GM21390 (cell line): ENCODE results near the gene DESI2.
"Not testable (repeated sequence)": the region's sequence is repeated elsewhere in the genome, so short reads cannot be mapped to it uniquely, and the experiment has no call there.

ENCODE experiments used
- ATAC-seq: cut with Tn5 transposase; IDR thresholded peaks from one replicate; pipeline ENCODE4 v1.9.1; 2021; ENCODE audit not compliant: unreplicated experiment

DESI2 gene

GRCh38 chr1:244704107-244704506, 51.2 kb downstream of the DESI2 start:
- no peak for ATAC-seq

DNA sequence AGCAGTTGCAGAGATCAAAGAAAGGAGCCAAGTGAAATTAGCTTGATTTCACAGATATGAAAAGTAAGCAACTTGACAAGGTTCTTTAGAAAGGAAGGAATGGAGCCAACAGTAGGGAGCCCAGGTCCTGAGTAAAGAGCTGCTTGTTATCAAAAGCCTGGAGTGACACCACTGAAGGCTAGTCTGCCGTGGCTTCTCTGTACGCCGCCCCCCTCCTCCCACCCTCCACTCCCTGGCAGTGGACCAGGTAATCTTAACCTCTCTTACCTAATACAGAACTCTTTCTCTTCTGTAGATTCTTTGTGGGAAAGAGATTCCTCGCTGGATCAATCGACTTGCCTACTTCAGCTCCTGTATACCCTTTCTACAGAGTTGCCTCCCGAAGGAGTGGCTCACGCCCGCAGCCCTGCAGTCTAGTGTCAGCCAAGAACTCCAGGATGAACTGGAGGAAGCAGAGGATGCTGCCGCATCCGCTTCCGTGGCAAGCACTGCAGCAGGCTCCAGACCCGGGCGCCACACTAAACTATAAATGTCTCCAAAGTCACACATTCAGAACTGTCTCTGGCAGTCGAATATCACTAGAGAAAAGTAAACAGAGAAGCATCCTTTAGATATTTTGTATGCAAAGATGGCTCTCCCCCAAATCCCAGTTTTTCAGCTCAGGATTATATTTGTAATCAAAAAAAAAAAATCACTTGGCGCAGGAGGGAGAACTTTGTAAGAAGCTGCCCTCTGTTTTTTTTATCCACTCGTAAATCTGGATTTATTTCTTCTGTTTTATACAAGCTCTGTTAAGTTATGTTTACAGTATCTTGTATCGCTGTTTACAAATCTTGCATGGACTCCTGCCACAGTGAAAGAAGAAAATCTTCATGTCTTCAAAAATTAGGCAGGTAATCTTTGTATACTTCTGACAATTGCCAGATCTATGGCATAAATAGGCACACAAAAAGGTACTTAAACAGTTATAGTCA, 52.6 kb downstream of the DESI2 start:
- ATAC-seq, result no peak

DNA sequence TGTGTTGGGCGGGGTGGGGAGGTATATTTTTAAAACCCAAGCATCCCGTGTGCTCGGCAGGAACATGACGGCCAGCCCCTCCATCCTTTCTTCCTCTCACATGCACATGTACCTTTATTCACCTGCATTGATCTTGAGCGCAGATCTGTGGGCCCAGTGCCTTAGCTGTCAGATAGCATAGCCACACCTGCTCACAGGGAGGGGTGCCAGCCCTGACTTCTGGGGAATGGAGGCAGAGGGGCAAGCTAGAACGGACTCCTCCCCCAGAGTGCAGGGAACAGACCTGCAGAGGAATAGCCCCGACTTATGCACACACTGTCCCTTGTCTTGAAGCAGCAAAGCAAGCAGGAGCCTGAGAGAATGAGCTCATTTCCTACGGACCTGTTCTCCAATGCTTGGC, 56.1 kb downstream of the DESI2 start:
- ATAC-seq, result no peak

- ATAC-seq, result no peak
Observed at GRCh38 chr1:244709476-244710368, 56.8 kb downstream of the DESI2 start.

- ATAC-seq, result no peak
Observed at GRCh38 chr1:244710474-244711062, 57.6 kb downstream of the DESI2 start.

GRCh38 chr1:244712669-244713068, 59.7 kb downstream of the DESI2 start:
- ATAC-seq, result no peak

DNA sequence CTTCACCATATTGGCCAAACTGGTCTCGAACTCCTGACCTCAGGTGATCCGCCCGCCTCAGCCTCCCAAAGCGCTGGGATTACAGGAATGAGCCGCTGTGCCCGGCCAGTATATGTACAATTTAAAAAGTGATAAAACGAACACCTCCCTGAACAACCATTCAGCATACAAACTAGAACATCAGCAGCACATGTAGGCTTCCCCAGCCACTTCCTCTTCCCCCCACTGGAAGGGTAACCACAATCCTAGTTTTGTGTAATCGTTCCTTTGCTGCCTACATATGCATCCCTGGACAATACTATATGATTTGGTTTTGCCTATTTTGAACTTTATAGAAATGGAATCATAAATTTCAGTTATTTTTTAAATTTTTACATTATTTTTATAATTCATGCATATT, 60.4 kb downstream of the DESI2 start:
- ATAC-seq, result no peak

DNA sequence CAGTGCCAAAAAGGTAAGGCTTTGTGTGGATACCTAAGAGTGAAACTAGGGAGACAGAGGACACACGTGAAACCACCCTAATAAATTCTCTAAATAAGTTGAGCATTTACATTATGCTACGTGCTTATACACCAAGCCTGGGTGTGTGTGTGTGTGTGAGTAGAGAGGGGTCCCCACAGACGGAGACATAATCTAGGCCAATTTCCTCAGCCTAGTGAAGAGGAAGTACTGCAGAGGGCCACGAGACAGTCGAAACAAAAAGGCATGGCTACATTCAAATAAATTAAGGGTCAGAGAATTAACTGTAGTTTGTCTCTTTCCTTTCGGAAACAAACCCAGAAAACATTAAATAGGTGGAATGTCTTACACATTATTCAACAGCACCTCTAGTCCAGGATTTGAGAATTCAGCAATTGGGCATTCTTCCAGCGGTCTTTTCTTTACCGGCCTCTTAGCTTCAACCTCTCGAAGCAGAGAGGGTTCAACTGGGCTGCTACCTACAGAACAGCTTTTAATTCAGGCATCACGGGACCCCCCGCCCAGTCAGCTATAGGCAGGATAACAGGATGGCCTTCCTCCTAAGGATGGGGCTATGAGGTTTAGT, 75.0 kb downstream of the DESI2 start:
- ATAC-seq, result no peak

DNA sequence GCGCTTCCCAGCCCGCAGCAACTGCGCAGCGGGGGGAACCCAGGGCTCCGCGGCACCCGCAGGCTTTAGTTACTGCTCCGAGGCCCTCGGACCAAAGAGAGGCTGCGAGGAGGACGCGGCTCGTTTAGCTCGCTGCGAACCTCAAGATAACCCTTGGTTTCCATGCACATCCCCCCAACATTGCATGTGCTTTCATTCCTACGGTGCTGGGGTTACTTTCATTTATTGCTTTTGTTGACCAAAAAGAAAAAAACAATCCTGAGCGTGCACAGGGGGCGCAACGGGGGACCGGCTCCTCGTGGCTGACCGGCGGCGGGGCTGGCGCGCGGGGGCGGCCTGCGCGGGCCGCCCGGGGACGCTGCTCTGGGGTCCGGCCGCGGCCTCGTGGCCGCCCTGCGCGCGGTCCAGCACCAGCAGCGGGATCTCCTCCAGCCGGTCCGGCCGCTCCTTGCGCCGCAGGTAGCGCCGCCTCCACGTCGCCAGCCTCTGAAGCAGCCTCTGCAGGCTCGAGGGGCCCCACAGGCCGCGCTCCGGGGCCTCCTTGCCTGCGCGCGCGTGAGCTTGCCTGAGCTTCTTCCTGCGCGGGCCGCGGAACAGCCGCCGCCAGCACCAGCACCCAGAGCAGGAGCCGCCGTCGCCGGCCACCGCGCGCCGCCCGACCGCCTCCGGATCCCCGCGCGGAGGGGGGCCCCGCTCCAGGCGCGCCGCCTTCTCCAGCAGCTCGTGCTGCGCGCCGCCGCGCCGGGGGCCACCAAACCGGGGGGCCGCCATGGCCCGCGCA, 77.4 kb downstream of the DESI2 start:
- no peak for ATAC-seq

- no peak for ATAC-seq
Observed at GRCh38 chr1:244730934-244731434, 78.1 kb downstream of the DESI2 start.

DNA sequence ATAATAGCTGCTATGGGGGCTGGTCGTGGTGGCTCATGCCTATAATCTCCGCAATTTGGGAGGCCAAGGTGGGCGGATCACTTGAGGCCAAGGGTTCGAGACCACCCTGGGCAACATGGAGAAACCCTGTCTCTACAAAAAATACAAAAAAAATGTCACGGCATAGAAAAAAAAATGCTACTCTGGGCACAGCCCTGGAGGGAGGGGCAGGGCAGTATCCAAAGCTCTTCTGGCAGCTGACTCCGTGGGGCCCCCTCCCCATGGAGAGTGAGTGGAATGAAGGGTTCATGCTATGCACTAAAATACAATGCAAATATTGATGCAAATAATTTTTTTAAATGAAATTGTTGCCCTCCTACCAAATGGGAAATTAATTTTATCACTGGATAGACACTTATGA, 78.7 kb downstream of the DESI2 start:
- ATAC-seq, result no peak

GRCh38 chr1:244732851-244733450, 80.0 kb downstream of the DESI2 start:
- no peak for ATAC-seq

GRCh38 chr1:244735404-244735803, 82.5 kb downstream of the DESI2 start:
- ATAC-seq, result no peak

GRCh38 chr1:244735876-244736561, 83.1 kb downstream of the DESI2 start:
- no peak for ATAC-seq

DNA sequence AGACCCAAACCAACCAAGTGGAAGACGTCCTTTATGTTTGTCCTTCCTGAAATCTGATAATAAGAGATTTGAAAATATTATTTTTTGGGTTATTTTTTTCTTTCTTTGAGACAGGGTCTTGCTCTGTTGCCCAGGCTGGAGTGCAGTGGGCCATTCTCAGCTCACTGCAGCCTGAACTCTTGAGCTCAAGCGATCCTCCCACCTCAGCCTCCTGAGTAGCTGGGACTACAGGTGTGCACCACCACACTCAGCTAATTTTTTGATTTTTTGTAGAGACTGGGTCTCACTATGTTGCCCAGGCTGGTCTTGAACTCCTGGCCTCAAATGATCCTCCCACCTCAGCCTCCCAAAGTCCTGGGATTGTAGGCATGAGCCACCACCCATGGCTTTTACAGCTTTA, 86.2 kb downstream of the DESI2 start:
- ATAC-seq, result not testable (repeated sequence)

- not testable (repeated sequence) for ATAC-seq
Observed at GRCh38 chr1:244740027-244740617, 87.2 kb downstream of the DESI2 start.

GRCh38 chr1:244741692-244742091, 88.8 kb downstream of the DESI2 start:
- no peak for ATAC-seq

DNA sequence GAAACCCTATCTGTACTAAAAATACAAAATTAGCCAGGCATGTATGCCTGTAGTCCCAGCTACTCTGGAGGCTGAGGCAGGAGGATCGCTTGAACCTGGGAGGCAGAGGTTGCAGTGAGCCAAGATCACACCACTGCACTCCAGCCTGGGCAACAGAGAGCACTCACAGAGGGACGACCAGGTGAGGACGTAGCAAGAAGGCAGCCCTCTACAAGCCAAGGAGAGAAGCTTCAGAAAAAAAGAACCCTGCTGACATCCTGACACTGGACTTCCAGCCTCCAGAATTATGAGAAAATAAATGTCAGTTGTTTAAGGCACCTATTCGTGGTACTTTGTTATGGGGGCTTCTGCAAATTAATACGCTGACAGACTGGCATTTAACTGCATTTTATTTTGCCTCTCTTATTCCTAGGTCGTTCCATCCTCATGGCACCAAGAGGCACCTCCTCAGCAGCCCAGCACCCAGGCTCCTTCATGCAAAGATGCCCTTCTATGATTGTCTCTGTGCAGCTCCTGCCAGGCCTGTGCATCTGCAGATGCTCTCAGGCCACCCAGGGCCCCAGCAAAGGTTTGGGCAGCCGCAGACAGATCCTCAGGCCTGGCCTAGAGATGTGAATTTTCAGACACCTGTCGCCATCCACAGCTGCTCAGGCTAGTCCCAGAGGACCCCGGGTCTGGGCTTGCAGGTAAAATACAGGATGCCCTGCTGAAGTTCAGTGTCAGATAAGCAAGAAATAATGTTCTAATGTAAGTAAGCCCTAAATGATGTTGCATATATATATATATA, 96.5 kb downstream of the DESI2 start:
- ATAC-seq, result no peak
